Vagina (tissue), 2 donors: ENCODE results near the gene CDCA7L. TPM values are rescaled to one million over a fixed set of nuclear protein-coding genes. Genes with fewer than 3 reads are reported as not detected.

Source experiments
- DNase-seq, 2 donors: peaks; one replicate each; pipeline ENCODE4 v3.0.0-alpha.2; 2017; ENCODE audit errors: extremely low spot score in 2 of 2
- H3K27ac ChIP-seq: fragments of 200-600 bp; sonication (generic); one replicate; pipeline ENCODE4 v1.5.1; 2019
- H3K27me3 ChIP-seq: fragments of 200-600 bp; sonication (generic); one replicate; pipeline ENCODE4 v1.5.1; 2019
- H3K36me3 ChIP-seq, 2 donors: fragments of 200-600 bp; sonication (generic); one replicate each; pipeline ENCODE4 v1.5.1; 2017 to 2019
- H3K4me1 ChIP-seq: fragments of 200-600 bp; sonication (generic); one replicate; pipeline ENCODE4 v1.5.1; 2019
- H3K4me3 ChIP-seq, 2 donors: fragments of 200-600 bp; sonication (generic); 1 replicate in 1 of 2; 2 replicates in 1 of 2; pipeline ENCODE4 v1.5.1; 2016 to 2019
- H3K9me3 ChIP-seq: fragments of 200-600 bp; sonication (generic); one replicate; pipeline ENCODE4 v1.5.1; 2019
- POLR2A ChIP-seq, 2 donors: fragments of 450-650 bp; IDR thresholded peaks; one replicate each; pipeline ENCODE4 v1.6.1; 2017; ENCODE audit warnings: antibody characterized with exemption in 2 of 2, mild to moderate bottlenecking in 2 of 2, moderate library complexity in 2 of 2
- POLR2AphosphoS5 ChIP-seq, 2 donors: sonication (generic); formaldehyde crosslinking; IDR thresholded peaks; one replicate each; pipeline ENCODE4 v1.9.0; 2017; ENCODE audit warnings: antibody characterized with exemption in 2 of 2, mild to moderate bottlenecking in 2 of 2, low read depth in 1 of 2; ENCODE audit not compliant: insufficient read depth in 1 of 2
- intact Hi-C: fragments of 100-400 bp; cut with DNase I; formaldehyde crosslinking; loops from one replicate; pipeline ENCODE4 v1.15.1; 2023
- total RNA-seq: library from RNA; depleted of rRNA; stranded (reverse); fragments of >200 nt; gene quantifications from one replicate; pipeline ENCODE4 v1.2.3, GENCODE V29; 2016
- TF ChIP-seq, protein P1 (sequence below), 3 experiments: fragments of 450-650 bp in 2 of 3; fragments of 200-600 bp in 1 of 3; sonication (generic) in 1 of 3; IDR thresholded peaks; one replicate each; pipeline ENCODE4 v1.5.1; 2017 to 2019; ENCODE audit warnings: antibody characterized with exemption in 3 of 3, mild to moderate bottlenecking in 2 of 3, moderate library complexity in 2 of 3

CDCA7L gene
- total RNA-seq, 1 donor from 2014 or later = 44.0 TPM

- H3K27ac ChIP-seq = no peak overlapping the region
- H3K9me3 ChIP-seq = no peaks in the 10 kb centered on the region
- H3K27me3 ChIP-seq = no peaks in the 10 kb centered on the region
- TF ChIP-seq, protein P1, sequence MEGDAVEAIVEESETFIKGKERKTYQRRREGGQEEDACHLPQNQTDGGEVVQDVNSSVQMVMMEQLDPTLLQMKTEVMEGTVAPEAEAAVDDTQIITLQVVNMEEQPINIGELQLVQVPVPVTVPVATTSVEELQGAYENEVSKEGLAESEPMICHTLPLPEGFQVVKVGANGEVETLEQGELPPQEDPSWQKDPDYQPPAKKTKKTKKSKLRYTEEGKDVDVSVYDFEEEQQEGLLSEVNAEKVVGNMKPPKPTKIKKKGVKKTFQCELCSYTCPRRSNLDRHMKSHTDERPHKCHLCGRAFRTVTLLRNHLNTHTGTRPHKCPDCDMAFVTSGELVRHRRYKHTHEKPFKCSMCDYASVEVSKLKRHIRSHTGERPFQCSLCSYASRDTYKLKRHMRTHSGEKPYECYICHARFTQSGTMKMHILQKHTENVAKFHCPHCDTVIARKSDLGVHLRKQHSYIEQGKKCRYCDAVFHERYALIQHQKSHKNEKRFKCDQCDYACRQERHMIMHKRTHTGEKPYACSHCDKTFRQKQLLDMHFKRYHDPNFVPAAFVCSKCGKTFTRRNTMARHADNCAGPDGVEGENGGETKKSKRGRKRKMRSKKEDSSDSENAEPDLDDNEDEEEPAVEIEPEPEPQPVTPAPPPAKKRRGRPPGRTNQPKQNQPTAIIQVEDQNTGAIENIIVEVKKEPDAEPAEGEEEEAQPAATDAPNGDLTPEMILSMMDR (IDR thresholded peaks at IDR 0.05) = no peak
- TF ChIP-seq POLR2AphosphoS5 (IDR thresholded peaks at IDR 0.05; ENCODE audit: insufficient read depth in 1 of 2, low read depth in 1 of 2) (no peak), POLR2A (IDR thresholded peaks at IDR 0.05) (no peak)
- intact Hi-C loops = no loop called here
- no peak overlapping the region for H3K4me3 ChIP-seq
- H3K4me1 ChIP-seq = no peaks in the 10 kb centered on the region
- DNase-seq = no peak
- H3K36me3 ChIP-seq = peaks cover 0 to 53% of the 10 kb centered on the region in 2 donors
Measured at GRCh38 chr7:21903020-21903786, 42.5 kb downstream of the CDCA7L start.

DNA sequence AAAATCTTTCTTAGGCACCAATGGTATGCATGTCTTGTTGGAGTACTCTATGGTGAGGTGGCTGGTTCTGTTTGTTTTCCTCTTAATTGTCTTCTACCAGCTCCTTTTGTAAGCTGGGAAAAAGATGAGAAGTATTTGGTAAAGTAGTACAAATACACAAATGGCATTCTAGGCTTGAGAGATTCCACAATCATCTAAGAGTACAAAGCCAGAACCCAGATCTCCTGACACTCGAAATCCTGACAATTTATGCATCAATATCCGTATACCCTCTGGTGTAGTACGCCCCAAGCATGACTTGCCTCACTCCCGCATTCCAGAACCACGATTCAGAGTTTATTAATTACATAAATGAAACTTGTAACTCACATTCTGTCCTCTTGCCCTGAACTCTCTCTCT is 43.5 kb downstream of the CDCA7L start:
- no peak overlapping the region for H3K4me3 ChIP-seq

GRCh38 chr7:21898265-21898930 is 47.3 kb downstream of the CDCA7L start:
- Histone ChIP-seq H3K9me3 (no peaks in the 10 kb centered on the region), H3K4me1 (no peaks in the 10 kb centered on the region), H3K4me3 (no peak overlapping the region), H3K27me3 (no peaks in the 10 kb centered on the region), H3K27ac (no peak overlapping the region), H3K36me3 (peaks cover 0 to 28% of the 10 kb centered on the region in 2 donors)
- DNase-seq = no peak
- intact Hi-C loops = no loop called here
- TF ChIP-seq POLR2AphosphoS5 (IDR thresholded peaks at IDR 0.05; ENCODE audit: insufficient read depth in 1 of 2, low read depth in 1 of 2) (no peak), POLR2A (IDR thresholded peaks at IDR 0.05) (no peak)
- TF ChIP-seq, protein P1 (IDR thresholded peaks at IDR 0.05) = no peak

More for the DNA sequence above, 43.5 kb downstream of the CDCA7L start:
- no peak for DNase-seq
- no peaks in the 10 kb centered on the region for H3K9me3 ChIP-seq
- peaks cover 0 to 47% of the 10 kb centered on the region in 2 donors for H3K36me3 ChIP-seq
- TF ChIP-seq POLR2A (IDR thresholded peaks at IDR 0.05) (no peak), POLR2AphosphoS5 (IDR thresholded peaks at IDR 0.05; ENCODE audit: insufficient read depth in 1 of 2, low read depth in 1 of 2) (no peak)
- TF ChIP-seq, protein P1 (IDR thresholded peaks at IDR 0.05) = no peak
- H3K27ac ChIP-seq = no peak overlapping the region
- H3K27me3 ChIP-seq = no peaks in the 10 kb centered on the region
- H3K4me1 ChIP-seq = no peaks in the 10 kb centered on the region
- intact Hi-C loops = no loop called here

DNA sequence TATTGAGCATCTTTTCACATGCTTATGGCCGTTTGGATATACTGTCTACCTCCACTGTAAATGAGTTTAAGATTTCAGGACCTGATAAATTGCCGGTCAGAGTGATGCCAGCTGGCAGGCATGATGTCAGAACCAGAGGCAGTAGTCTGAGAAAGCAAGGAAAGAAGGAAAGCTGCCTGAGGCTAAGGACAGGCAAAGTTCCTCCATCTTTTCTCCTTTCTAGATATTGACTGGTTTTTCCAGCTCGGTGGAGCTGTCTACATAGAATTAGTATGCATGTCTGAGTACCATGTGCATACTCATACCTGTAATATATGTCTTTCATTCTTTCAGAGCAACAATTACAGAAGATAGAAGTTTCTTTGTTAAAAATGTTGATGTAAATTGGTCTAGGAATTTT is 52.3 kb downstream of the CDCA7L start:
- TF ChIP-seq POLR2A (IDR thresholded peaks at IDR 0.05) = no peak
- no peak for TF ChIP-seq POLR2AphosphoS5 (IDR thresholded peaks at IDR 0.05; ENCODE audit: insufficient read depth in 1 of 2, low read depth in 1 of 2)
- TF ChIP-seq, protein P1 (IDR thresholded peaks at IDR 0.05) = no peak
- DNase-seq = no peak
- intact Hi-C loops = no loop called here
- no peaks in the 10 kb centered on the region for H3K27me3 ChIP-seq
- no peak overlapping the region for H3K4me3 ChIP-seq
- no peak overlapping the region for H3K27ac ChIP-seq
- no peaks in the 10 kb centered on the region for H3K4me1 ChIP-seq
- H3K36me3 ChIP-seq = no peaks in the 10 kb centered on the region
- H3K9me3 ChIP-seq = no peaks in the 10 kb centered on the region

GRCh38 chr7:21891291-21891690 is 54.4 kb downstream of the CDCA7L start:
- intact Hi-C loops = no loop called here
- DNase-seq = no peak
- no peak for TF ChIP-seq POLR2A (IDR thresholded peaks at IDR 0.05)
- no peak for TF ChIP-seq POLR2AphosphoS5 (IDR thresholded peaks at IDR 0.05; ENCODE audit: insufficient read depth in 1 of 2, low read depth in 1 of 2)
- TF ChIP-seq, protein P1 (IDR thresholded peaks at IDR 0.05) = no peak
- Histone ChIP-seq H3K27me3 (no peaks in the 10 kb centered on the region), H3K9me3 (no peaks in the 10 kb centered on the region), H3K36me3 (no peaks in the 10 kb centered on the region), H3K4me3 (no peak overlapping the region), H3K27ac (no peak overlapping the region), H3K4me1 (no peaks in the 10 kb centered on the region)
